Ishikawa (cell line): ENCODE results near the gene URB2.

Experiments
- CEBPB ChIP-seq: IDR thresholded peaks from 2 replicates; pipeline ENCODE4 v1.6.1; 2012
- EGR1 ChIP-seq: IDR thresholded peaks from 2 replicates; pipeline ENCODE4 v1.6.1; 2012
- FOXM1 ChIP-seq: IDR thresholded peaks from 2 replicates; pipeline ENCODE4 v1.6.1; 2012; ENCODE audit warnings: low read depth, borderline replicate concordance
- RAD21 ChIP-seq: IDR thresholded peaks from 2 replicates; pipeline ENCODE4 v1.6.1; 2012; ENCODE audit warnings: low read depth
- TAF1 ChIP-seq: IDR thresholded peaks from 2 replicates; pipeline ENCODE4 v1.6.1; 2012; ENCODE audit warnings: low read depth, mild to moderate bottlenecking
- YY1 ChIP-seq: IDR thresholded peaks from 2 replicates; pipeline ENCODE4 v1.6.1; 2012; ENCODE audit warnings: low read depth
- TF ChIP-seq, protein P1 (sequence below): IDR thresholded peaks from 2 replicates; pipeline ENCODE4 v1.6.1; 2012; ENCODE audit warnings: low read depth, mild to moderate bottlenecking
- TF ChIP-seq, protein P2 (sequence below): IDR thresholded peaks from 2 replicates; pipeline ENCODE4 v1.6.1; 2012

DNA sequence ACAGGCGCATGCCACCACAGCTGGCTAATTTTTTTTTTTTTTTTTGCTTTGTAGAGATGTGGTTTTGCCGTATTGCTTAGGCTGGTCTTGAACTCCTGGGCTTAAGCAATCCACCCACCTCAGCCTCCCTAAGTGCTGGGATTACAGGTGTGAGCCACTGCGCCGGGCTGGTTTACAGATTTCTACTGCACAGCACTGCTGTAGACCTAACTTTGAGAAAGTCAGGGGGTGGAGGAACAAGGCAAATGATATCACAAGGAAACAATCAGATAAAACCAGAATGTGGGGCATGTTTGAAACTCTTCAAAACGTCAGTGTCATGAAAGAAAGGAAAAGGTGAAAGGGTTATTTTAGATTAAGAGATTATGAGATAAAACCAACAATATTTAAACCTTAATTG is 45.3 kb downstream of the URB2 start:
- TF ChIP-seq YY1 = no peak
- TF ChIP-seq, protein P1, sequence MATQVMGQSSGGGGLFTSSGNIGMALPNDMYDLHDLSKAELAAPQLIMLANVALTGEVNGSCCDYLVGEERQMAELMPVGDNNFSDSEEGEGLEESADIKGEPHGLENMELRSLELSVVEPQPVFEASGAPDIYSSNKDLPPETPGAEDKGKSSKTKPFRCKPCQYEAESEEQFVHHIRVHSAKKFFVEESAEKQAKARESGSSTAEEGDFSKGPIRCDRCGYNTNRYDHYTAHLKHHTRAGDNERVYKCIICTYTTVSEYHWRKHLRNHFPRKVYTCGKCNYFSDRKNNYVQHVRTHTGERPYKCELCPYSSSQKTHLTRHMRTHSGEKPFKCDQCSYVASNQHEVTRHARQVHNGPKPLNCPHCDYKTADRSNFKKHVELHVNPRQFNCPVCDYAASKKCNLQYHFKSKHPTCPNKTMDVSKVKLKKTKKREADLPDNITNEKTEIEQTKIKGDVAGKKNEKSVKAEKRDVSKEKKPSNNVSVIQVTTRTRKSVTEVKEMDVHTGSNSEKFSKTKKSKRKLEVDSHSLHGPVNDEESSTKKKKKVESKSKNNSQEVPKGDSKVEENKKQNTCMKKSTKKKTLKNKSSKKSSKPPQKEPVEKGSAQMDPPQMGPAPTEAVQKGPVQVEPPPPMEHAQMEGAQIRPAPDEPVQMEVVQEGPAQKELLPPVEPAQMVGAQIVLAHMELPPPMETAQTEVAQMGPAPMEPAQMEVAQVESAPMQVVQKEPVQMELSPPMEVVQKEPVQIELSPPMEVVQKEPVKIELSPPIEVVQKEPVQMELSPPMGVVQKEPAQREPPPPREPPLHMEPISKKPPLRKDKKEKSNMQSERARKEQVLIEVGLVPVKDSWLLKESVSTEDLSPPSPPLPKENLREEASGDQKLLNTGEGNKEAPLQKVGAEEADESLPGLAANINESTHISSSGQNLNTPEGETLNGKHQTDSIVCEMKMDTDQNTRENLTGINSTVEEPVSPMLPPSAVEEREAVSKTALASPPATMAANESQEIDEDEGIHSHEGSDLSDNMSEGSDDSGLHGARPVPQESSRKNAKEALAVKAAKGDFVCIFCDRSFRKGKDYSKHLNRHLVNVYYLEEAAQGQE = no peak
- TF ChIP-seq EGR1 = no peak
- no peak for TF ChIP-seq FOXM1
- no peak for TF ChIP-seq CEBPB
- TF ChIP-seq TAF1 = no peak
- TF ChIP-seq, protein P2, sequence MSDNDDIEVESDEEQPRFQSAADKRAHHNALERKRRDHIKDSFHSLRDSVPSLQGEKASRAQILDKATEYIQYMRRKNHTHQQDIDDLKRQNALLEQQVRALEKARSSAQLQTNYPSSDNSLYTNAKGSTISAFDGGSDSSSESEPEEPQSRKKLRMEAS = no peak
- no peak for TF ChIP-seq RAD21
